SK-N-SH treated with all-trans-retinoic acid at 6 μM for 48 hours (cell line): ENCODE data around the gene TCF23.

Experiments
- ATAC-seq: fragments of 200-7000 bp; cut with Tn5 transposase; 3 replicates; pipeline ENCODE4 v1.9.1; 2020; ENCODE audit warnings: mild to moderate bottlenecking, moderate library complexity
- ARNTL ChIP-seq: fragments of 450-650 bp; formaldehyde crosslinking; IDR thresholded peaks from 2 replicates; pipeline ENCODE4 v1.5.0; 2020; ENCODE audit warnings: low read depth, mild to moderate bottlenecking, moderate library complexity, borderline replicate concordance
- BACH2 ChIP-seq: fragments of 250-450 bp; sonication (Bioruptor Pico); IDR thresholded peaks from 2 replicates; pipeline ENCODE4 v1.9.0; 2021; ENCODE audit warnings: mild to moderate bottlenecking, borderline replicate concordance
- CREB5 ChIP-seq: fragments of 250-450 bp; sonication (Bioruptor Pico); IDR thresholded peaks from 2 replicates; pipeline ENCODE4 v1.5.1; 2020; ENCODE audit warnings: low read depth, mild to moderate bottlenecking, moderate library complexity
- CSDC2 ChIP-seq: fragments of 250-450 bp; sonication (Bioruptor Pico); IDR thresholded peaks from 2 replicates; pipeline ENCODE4 v1.5.0; 2020; ENCODE audit warnings: mild to moderate bottlenecking, moderate library complexity
- CSRNP3 ChIP-seq: fragments of 250-450 bp; sonication (Bioruptor Pico); IDR thresholded peaks from 2 replicates; pipeline ENCODE4 v1.5.1; 2021; ENCODE audit warnings: mild to moderate bottlenecking, moderate library complexity
- ESRRG ChIP-seq: fragments of 250-450 bp; sonication (Bioruptor Pico); IDR thresholded peaks from 2 replicates; pipeline ENCODE4 v1.6.1; 2021; ENCODE audit warnings: mild to moderate bottlenecking
- GLIS3 ChIP-seq: fragments of 250-450 bp; sonication (Bioruptor Pico); IDR thresholded peaks from 2 replicates; pipeline ENCODE4 v1.5.0; 2020; ENCODE audit warnings: mild to moderate bottlenecking, moderate library complexity
- ISL1 ChIP-seq: fragments of 250-450 bp; sonication (Bioruptor Pico); IDR thresholded peaks from 2 replicates; pipeline ENCODE4 v2.1.2; 2022; ENCODE audit warnings: mild to moderate bottlenecking, moderate library complexity
- OSR1 ChIP-seq: fragments of 250-450 bp; sonication (Bioruptor Pico); IDR thresholded peaks from 2 replicates; pipeline ENCODE4 v1.8.0; 2022; ENCODE audit warnings: moderate library complexity, mild to moderate bottlenecking, inconsistent platforms
- PATZ1 ChIP-seq: fragments of 250-450 bp; sonication (Bioruptor Pico); IDR thresholded peaks from 2 replicates; pipeline ENCODE4 v1.8.0; 2020; ENCODE audit warnings: mild to moderate bottlenecking, moderate library complexity, borderline replicate concordance
- POU6F1 ChIP-seq: fragments of 250-450 bp; sonication (Bioruptor Pico); IDR thresholded peaks from 2 replicates; pipeline ENCODE4 v1.8.0; 2021; ENCODE audit warnings: low read depth, mild to moderate bottlenecking, moderate library complexity, borderline replicate concordance
- PPARA ChIP-seq: fragments of 250-450 bp; sonication (Bioruptor Pico); IDR thresholded peaks from 2 replicates; pipeline ENCODE4 v1.5.0; 2020; ENCODE audit warnings: mild to moderate bottlenecking, borderline replicate concordance
- RARB ChIP-seq: fragments of 250-450 bp; sonication (Bioruptor Pico); IDR thresholded peaks from 2 replicates; pipeline ENCODE4 v1.8.0; 2021; ENCODE audit warnings: mild to moderate bottlenecking, moderate library complexity
- SNAI2 ChIP-seq: fragments of 250-450 bp; sonication (Bioruptor Pico); IDR thresholded peaks from 2 replicates; pipeline ENCODE4 v1.5.0; 2020; ENCODE audit warnings: mild to moderate bottlenecking, moderate library complexity
- TCF4 ChIP-seq: fragments of 250-450 bp; sonication (Bioruptor Pico); IDR thresholded peaks from 2 replicates; pipeline ENCODE4 v1.8.0; 2021; ENCODE audit warnings: mild to moderate bottlenecking, moderate library complexity, borderline replicate concordance
- TSHZ2 ChIP-seq: fragments of 250-450 bp; sonication (Bioruptor Pico); IDR thresholded peaks from 2 replicates; pipeline ENCODE4 v1.5.0; 2020; ENCODE audit warnings: mild to moderate bottlenecking, moderate library complexity
- ZFP3 ChIP-seq: fragments of 250-450 bp; sonication (Bioruptor Pico); IDR thresholded peaks from 2 replicates; pipeline ENCODE4 v1.5.0; 2020; ENCODE audit warnings: mild to moderate bottlenecking, moderate library complexity
- ZFP30 ChIP-seq: fragments of 450-650 bp; formaldehyde crosslinking; IDR thresholded peaks from 2 replicates; pipeline ENCODE4 v1.5.0; 2022; ENCODE audit warnings: mild to moderate bottlenecking, moderate library complexity
- ZNF70 ChIP-seq: fragments of 450-650 bp; formaldehyde crosslinking; IDR thresholded peaks from 2 replicates; pipeline ENCODE4 v1.5.0; 2020; ENCODE audit warnings: mild to moderate bottlenecking, moderate library complexity
- ZNF8 ChIP-seq: fragments of 450-650 bp; formaldehyde crosslinking; IDR thresholded peaks from 2 replicates; pipeline ENCODE4 v1.5.0; 2020; ENCODE audit warnings: mild to moderate bottlenecking, moderate library complexity

TCF23 gene

GRCh38 chr2:27123302-27124150 lies 25.3 kb upstream of the TCF23 start, which contains the start of gene ABHD1:
Gene ABHD1 (plus strand): TSS chr2:27123815. CDS start chr2:27123949, 134 bp downstream.
- TF ChIP-seq ISL1 (no peak), SNAI2 (CRISPR knock-in tag) (peak; percentile 16; the same call in 1 of the 2 replicates), CREB5 (no peak), ESRRG (CRISPR knock-in tag) (no peak), CSDC2 (0 out of 2 replicates have a peak, but pooled peaks have one; percentile 26), TCF4 (CRISPR knock-in tag) (no peak), CSRNP3 (CRISPR knock-in tag) (no peak), ZFP30 (CRISPR knock-in tag) (no peak), ZNF70 (CRISPR knock-in tag) (no peak), GLIS3 (CRISPR knock-in tag) (no peak), POU6F1 (CRISPR knock-in tag) (no peak), ZNF8 (CRISPR knock-in tag) (no peak), BACH2 (CRISPR knock-in tag) (no peak)
- peak; percentile 91 for ATAC-seq

- no peak for TF ChIP-seq ZFP3 (CRISPR knock-in tag)
- TF ChIP-seq RARB (CRISPR knock-in tag), result no peak
- no peak for TF ChIP-seq TSHZ2 (CRISPR knock-in tag)
- TF ChIP-seq ESRRG (CRISPR knock-in tag), result no peak
- no peak for TF ChIP-seq ZFP30 (CRISPR knock-in tag)
- no peak for TF ChIP-seq PPARA
- TF ChIP-seq ARNTL (CRISPR knock-in tag), result no peak
- ATAC-seq, result no peak
Observed at GRCh38 chr2:27125104-27125503, 23.7 kb upstream of the TCF23 start.

GRCh38 chr2:27126252-27126710 lies 22.5 kb upstream of the TCF23 start:
- ATAC-seq, result no peak
- no peak for TF ChIP-seq PATZ1 (CRISPR knock-in tag)
- TF ChIP-seq OSR1 (CRISPR knock-in tag), result no peak
- TF ChIP-seq CREB5, result no peak
- TF ChIP-seq TSHZ2 (CRISPR knock-in tag), result no peak
- no peak for TF ChIP-seq CSRNP3 (CRISPR knock-in tag)
- no peak for TF ChIP-seq ISL1
